Activated CD8-positive, alpha-beta T cell treated with anti-CD3 and anti-CD28 coated beads for 36 hours (primary cell): Measurements from ENCODE around the gene YJEFN3. TPM values are rescaled to one million over a fixed set of nuclear protein-coding genes. Genes with fewer than 3 reads are reported as not detected.
A peak's percentile ranks its signal among the peaks of the same experiment; 100 is the strongest.

Experiments
- ATAC-seq: fragments of 200-7000 bp; cut with Tn5 transposase; one replicate; pipeline ENCODE4 v1.10.0; 2021; ENCODE audit warnings: mild to moderate bottlenecking, moderate library complexity
- CTCF ChIA-PET: fragments of 350-600 bp; sonication (Branson Sonifier 250); formaldehyde crosslinking; loops from one replicate; lab custom pipeline; 2021; ENCODE audit warnings: antibody characterized with exemption; lab: Charles Lee
- POLR2A ChIA-PET: fragments of 350-600 bp; sonication (Branson Sonifier 250); formaldehyde crosslinking; loops from one replicate; lab custom pipeline; 2021; ENCODE audit warnings: antibody characterized with exemption; lab: Charles Lee
- DNase-seq: peaks from one replicate; pipeline ENCODE4 v3.0.0-alpha.2; 2020
- H3K27ac Mint-ChIP-seq: one replicate; pipeline ENCODE4 v1.8.0; 2021; ENCODE audit warnings: mild to moderate bottlenecking, mixed read lengths
- H3K27me3 Mint-ChIP-seq: one replicate; pipeline ENCODE4 v1.8.0; 2021; ENCODE audit warnings: mixed read lengths
- H3K36me3 Mint-ChIP-seq: one replicate; pipeline ENCODE4 v1.8.0; 2021; ENCODE audit warnings: low read depth, mixed read lengths
- H3K4me1 Mint-ChIP-seq: one replicate; pipeline ENCODE4 v1.8.0; 2021; ENCODE audit warnings: low read depth, mixed read lengths
- H3K4me3 Mint-ChIP-seq: one replicate; pipeline ENCODE4 v1.8.0; 2021; ENCODE audit warnings: mild to moderate bottlenecking, moderate library complexity, mixed read lengths
- H3K9me3 Mint-ChIP-seq: one replicate; pipeline ENCODE4 v1.8.0; 2021; ENCODE audit warnings: mixed read lengths
- intact Hi-C: fragments of 100-400 bp; cut with micrococcal nuclease; formaldehyde crosslinking; loops from one replicate; pipeline ENCODE4 v1.10.0; 2022
- total RNA-seq, 2 experiments: library from RNA; stranded (reverse); gene quantifications; one replicate each; pipeline ENCODE4 v1.2.3, GENCODE V29; 2021
- TF ChIP-seq, protein P1 (sequence below): fragments of 200-600 bp; IDR thresholded peaks from one replicate; pipeline ENCODE4 v1.8.0; 2022; ENCODE audit warnings: antibody characterized with exemption, mild to moderate bottlenecking

The YJEFN3 gene
- total RNA-seq, 2 experiments from 2014 or later, result 7.4 to 8.1 TPM

DNA sequence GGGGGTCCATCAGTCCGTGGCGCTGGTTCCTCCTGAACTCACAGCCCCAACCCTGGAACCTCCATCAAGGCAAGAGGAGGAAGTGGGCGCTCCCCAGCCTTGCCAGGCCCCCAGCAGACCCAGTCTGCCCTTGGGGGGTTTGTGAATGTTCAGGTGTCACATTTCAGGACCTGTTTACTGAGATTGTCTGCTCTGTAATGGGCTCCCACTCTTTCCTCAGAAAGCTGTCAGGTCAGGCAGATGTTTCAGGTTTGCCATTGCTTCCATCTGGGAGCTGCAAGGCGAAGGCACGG lies 42.8 kb upstream of the YJEFN3 start:
- Mint-ChIP-seq H3K4me3 (no peak overlapping the region), H3K36me3 (peaks cover 13% of the 10 kb centered on the region), H3K9me3 (no peaks in the 10 kb centered on the region), H3K4me1 (peaks cover 82% of the 10 kb centered on the region), H3K27me3 (no peaks in the 10 kb centered on the region), H3K27ac (peak overlapping the region; percentile 56)
- intact Hi-C loops, result loop anchor here (5.0 kb wide), 2 partner anchors 99 to 119 kb away; no protein-coding TSS in a partner anchor
- ATAC-seq, result no peak
- no peak for DNase-seq
- TF ChIP-seq, protein P1, sequence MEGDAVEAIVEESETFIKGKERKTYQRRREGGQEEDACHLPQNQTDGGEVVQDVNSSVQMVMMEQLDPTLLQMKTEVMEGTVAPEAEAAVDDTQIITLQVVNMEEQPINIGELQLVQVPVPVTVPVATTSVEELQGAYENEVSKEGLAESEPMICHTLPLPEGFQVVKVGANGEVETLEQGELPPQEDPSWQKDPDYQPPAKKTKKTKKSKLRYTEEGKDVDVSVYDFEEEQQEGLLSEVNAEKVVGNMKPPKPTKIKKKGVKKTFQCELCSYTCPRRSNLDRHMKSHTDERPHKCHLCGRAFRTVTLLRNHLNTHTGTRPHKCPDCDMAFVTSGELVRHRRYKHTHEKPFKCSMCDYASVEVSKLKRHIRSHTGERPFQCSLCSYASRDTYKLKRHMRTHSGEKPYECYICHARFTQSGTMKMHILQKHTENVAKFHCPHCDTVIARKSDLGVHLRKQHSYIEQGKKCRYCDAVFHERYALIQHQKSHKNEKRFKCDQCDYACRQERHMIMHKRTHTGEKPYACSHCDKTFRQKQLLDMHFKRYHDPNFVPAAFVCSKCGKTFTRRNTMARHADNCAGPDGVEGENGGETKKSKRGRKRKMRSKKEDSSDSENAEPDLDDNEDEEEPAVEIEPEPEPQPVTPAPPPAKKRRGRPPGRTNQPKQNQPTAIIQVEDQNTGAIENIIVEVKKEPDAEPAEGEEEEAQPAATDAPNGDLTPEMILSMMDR, result no peak
- ChIA-PET POLR2A (interaction anchor here (1.0 kb wide), 3 partner anchors 13 to 122 kb away, joined by 3 read pairs; no protein-coding TSS in a partner anchor), CTCF (interaction anchor here (1.0 to 6.5 kb wide), 3 partner anchors 10 to 122 kb away, joined by 3 to 135 read pairs (median 4); partner anchors contain the start of gene GATAD2A)

DNA sequence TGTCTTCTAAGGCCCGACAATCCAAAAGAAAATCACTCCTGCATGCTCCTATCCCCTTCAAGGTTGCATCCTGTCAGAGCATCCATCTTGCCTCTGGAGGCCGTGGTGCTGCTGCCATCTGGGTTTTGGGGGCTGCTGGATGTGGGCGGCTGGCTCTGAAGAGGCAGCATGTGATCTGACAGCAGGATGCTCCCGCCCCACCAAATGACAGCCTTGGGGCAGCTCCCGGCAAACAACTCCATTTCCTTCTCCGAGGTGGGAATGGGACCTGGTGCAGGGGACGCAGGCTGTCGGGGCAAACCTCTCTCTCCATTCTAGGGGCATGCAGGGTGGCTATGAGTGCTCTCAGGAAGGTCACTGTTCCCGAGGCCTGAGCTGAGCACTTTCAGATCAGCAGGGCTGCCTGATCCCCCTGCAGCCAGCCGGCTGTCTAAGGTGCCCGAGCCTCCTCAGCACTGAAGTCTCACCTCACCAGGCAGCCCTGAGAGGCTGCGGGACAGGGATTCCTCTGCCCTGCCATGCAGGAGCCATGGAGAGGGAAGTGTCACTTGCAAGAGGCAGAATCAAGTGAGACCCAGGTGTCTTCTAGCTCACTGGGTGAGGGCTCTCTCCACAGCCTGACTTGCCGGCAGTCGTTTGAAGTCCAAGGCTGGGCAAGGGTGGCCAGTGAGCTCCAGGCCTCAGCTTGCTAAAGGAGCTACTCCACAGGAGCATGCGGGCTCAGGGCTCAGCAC lies 42.2 kb upstream of the YJEFN3 start:
- TF ChIP-seq, protein P1, result no peak
- DNase-seq, result no peak
- Mint-ChIP-seq H3K9me3 (no peaks in the 10 kb centered on the region), H3K27me3 (no peaks in the 10 kb centered on the region), H3K27ac (peak overlapping the region; percentile 79), H3K4me1 (peaks cover 77% of the 10 kb centered on the region), H3K36me3 (peaks cover 13% of the 10 kb centered on the region), H3K4me3 (no peak overlapping the region)
- POLR2A ChIA-PET, result interaction anchor here (1.0 to 1.5 kb wide), 4 partner anchors 8 to 122 kb away, joined by 3 to 4 read pairs (median 4); partner anchors contain the start of gene TSSK6
- intact Hi-C loops, result loop anchor here (5.0 kb wide), 2 partner anchors 99 to 119 kb away; no protein-coding TSS in a partner anchor
- CTCF ChIA-PET, result interaction anchor here (1.4 to 6.5 kb wide), 2 partner anchors 75 to 122 kb away, joined by 3 to 135 read pairs; no protein-coding TSS in a partner anchor
- no peak for ATAC-seq

DNA sequence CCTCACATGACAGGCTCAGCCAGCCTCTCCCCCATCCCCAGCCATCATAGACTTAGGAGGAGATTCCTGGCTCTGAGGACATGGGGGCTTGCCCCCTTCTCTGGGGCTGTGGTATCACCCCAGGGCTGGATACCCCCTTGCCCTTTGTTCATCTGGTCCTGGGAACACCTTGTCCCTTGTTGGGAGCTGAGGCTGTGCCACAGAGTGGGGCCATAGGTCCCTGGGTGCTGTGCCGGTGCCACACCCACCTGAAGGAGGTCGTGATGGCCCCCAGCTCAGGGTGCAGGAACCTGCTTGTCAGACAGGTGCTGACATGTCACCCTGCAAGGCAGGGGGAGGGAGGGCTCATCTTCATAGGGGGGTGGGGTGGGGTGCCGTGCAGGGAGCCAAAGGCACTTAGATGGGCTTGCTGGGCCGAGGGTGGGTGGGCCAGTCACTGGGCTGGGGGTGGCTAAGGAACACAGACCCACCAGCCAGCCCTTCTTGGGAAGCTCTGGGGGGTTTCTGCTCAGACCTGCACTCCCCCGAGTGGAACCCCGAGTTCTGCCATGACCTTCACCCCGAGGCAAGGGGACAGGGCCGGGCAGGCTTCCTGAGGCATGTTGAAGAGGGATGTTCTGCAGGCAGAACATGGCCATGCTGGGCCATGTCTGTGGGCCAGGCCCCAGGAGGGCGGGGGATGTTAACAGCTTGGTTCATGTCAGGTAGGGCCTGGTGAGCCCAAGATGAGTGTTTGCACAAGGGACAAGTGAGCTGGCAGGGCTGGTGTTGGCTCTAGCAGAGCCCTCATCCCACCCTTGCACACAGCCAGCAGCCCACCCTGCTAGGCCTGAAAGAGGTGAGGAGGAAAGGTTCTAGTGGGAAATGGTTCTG lies 41.4 kb upstream of the YJEFN3 start:
- H3K4me3 Mint-ChIP-seq, result no peak overlapping the region
- H3K27ac Mint-ChIP-seq, result peak overlapping the region; percentile 82
- intact Hi-C loops, result loop anchor here (5.0 kb wide), 2 partner anchors 100 to 120 kb away; no protein-coding TSS in a partner anchor
- H3K36me3 Mint-ChIP-seq, result peaks cover 14% of the 10 kb centered on the region
- H3K27me3 Mint-ChIP-seq, result no peaks in the 10 kb centered on the region
- H3K9me3 Mint-ChIP-seq, result no peaks in the 10 kb centered on the region
- ATAC-seq (no peak), DNase-seq (no peak)
- TF ChIP-seq, protein P1, result no peak
- ChIA-PET POLR2A (interaction anchor here (0.5 to 1.5 kb wide), 6 partner anchors 9 to 97 kb away, joined by 3 to 4 read pairs (median 3); partner anchors contain the start of gene TSSK6), CTCF (interaction anchor here (0.8 to 6.5 kb wide), 6 partner anchors 28 to 166 kb away, joined by 3 to 135 read pairs (median 6); no protein-coding TSS in a partner anchor)
- peaks cover 72% of the 10 kb centered on the region for H3K4me1 Mint-ChIP-seq

DNA sequence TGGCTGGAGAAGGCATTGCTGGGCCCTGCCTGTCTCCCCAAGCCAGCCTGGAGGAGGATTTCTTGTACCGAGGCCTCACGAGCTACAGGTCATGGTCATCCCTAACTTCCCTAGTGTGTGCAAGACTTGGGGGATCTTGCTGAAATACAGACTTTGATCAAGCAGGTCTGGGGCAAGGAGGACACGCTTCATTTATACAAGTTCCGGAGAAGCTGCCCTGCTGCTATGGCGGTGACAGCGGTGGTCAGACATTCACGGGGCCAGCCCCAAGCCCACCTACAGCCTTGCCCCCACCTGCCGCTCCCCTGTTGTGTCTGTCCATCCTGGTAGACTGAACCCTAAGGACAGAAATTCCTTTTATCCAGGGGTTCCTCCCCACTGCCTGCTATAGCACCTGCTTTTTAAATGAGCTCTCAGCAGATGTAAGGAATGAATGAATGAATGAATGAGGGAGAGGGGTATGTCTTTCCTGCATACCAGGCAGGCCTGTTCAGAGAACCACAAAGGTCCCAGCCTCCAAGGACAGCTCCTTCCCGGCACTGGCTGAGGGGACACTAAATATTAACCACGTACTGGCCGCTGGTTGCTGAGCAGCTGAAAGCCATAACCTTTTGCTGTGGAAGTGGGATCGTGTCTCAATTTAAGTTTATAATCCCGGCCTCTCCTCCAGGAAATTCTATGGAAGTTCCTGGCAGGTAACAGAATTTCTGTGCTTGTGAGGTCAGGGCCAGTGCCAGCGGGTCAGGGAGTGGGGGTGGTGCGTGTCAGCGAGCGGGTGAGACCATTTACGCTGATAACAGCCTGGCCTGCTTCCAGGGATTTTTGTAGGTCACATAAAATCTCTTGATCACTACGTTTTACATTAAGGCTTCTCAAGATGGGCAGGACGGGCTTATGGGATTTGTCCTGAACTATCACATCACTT lies 40.5 kb upstream of the YJEFN3 start:
- ATAC-seq (no peak), DNase-seq (no peak)
- ChIA-PET POLR2A (interaction anchor here (0.6 to 2.8 kb wide), 11 partner anchors 10 to 1288 kb away, joined by 3 to 14 read pairs (median 4); partner anchors contain the start of gene TSSK6), CTCF (interaction anchor here (0.8 to 6.5 kb wide), 9 partner anchors 8 to 167 kb away, joined by 3 to 135 read pairs (median 13); partner anchors contain the start of gene GATAD2A)
- H3K4me1 Mint-ChIP-seq, result peaks cover 64% of the 10 kb centered on the region
- H3K36me3 Mint-ChIP-seq, result peaks cover 10% of the 10 kb centered on the region
- no peaks in the 10 kb centered on the region for H3K9me3 Mint-ChIP-seq
- TF ChIP-seq, protein P1, result no peak
- H3K4me3 Mint-ChIP-seq, result peak overlapping the region; percentile 39
- H3K27ac Mint-ChIP-seq, result peak overlapping the region; percentile 82
- no peaks in the 10 kb centered on the region for H3K27me3 Mint-ChIP-seq
- intact Hi-C loops, result loop anchor here (2.0 to 5.0 kb wide), 3 partner anchors 81 to 121 kb away; no protein-coding TSS in a partner anchor
